Mucosa of descending colon (tissue), 3 donors: ENCODE measurements around the gene TMEM250. TPM values are rescaled to one million over a fixed set of nuclear protein-coding genes. Genes with fewer than 3 reads are reported as not detected.

ENCODE experiments used
- ATAC-seq: fragments of 200-7000 bp; cut with Tn5 transposase; one replicate; pipeline ENCODE4 v1.9.1; 2020; ENCODE audit warnings: mild to moderate bottlenecking, moderate library complexity
- DNase-seq, 3 donors: peaks; one replicate each; pipeline ENCODE4 v3.0.0-alpha.2; 2020
- H3K36me3 ChIP-seq: fragments of 200-600 bp; one replicate; pipeline ENCODE4 v1.8.0; 2021; ENCODE audit warnings: low read depth, mild to moderate bottlenecking
- H3K4me1 ChIP-seq: fragments of 200-600 bp; one replicate; pipeline ENCODE4 v1.8.0; 2021; ENCODE audit warnings: low read depth, mild to moderate bottlenecking
- H3K4me3 ChIP-seq: fragments of 200-600 bp; one replicate; pipeline ENCODE4 v1.8.0; 2021; ENCODE audit warnings: mild to moderate bottlenecking
- H3K9me3 ChIP-seq: fragments of 200-600 bp; one replicate; pipeline ENCODE4 v1.8.0; 2021; ENCODE audit warnings: mild to moderate bottlenecking
- intact Hi-C, 2 donors: fragments of 100-400 bp; cut with DNase I in 1 of 2; cut with micrococcal nuclease in 1 of 2; formaldehyde crosslinking; loops; one replicate each; pipeline versions ENCODE4 v1.11.0 to v1.11.1; 2022; cut with DNase I, micrococcal nuclease
- total RNA-seq, 3 donors: library from RNA; stranded (reverse); fragmentation: NEBNext Ultra II Directional in 2 of 3; extraction: Animal tissue kit (Norgen Biotek cat#: 25700) in 2 of 3; gene quantifications; one replicate each; pipeline versions ENCODE4 v1.2.1 to v1.2.4, GENCODE V29; 2021 to 2023
- TF ChIP-seq, protein P1 (sequence below): fragments of 200-600 bp; IDR thresholded peaks from one replicate; pipeline ENCODE4 v1.8.0; 2022; ENCODE audit warnings: antibody characterized with exemption, mild to moderate bottlenecking
- donor health status: DM: no; HTN: no; CAD: no; lungs with moderate emphysema.
- donor health status: DM: no; HTN: no; CAD: no.
- donor health status: DM: no; HTN: yes; CAD: no.

The TMEM250 gene
- total RNA-seq, 3 donors from 2014 or later = 47.4 to 54.1 (median 52.0) TPM

DNA sequence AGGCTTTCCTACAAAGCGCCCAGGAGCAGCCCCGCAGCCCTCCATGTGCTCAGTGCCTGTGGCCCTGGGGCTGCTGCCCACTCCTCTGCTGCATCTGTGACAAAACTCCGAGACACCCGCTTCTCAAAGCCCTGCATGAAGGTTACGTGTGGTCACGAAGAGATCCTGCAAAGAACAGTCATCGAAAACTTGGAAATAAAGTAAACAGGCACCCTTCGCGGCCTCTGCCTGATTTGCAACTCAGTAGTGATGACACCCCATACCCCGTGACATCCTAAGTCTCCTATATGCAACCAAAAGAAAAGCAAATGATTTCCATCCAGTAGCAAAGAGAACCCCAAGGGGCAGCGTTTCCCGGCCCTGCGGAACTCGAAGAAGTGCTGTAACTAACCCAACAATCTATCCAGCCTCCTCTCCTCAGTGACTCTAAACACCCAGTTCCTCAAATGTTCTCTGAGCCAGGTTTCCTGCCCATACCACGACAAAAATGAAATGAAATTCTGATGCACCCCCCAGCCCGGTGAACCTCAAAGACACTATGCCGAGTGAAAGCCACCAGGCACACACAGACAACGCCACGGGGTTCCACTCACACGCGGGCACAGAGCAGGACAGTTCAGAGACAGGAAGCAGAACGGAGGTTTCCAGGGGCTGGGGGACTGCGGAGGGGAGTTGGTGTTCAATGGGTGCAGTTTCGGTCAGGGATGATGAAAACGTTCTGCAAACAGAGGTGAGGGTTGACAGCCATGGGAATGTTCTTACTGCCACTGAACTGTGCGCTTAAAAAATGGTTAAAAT, 42.6 kb downstream of the TMEM250 start:
- Histone ChIP-seq H3K4me3 (no peak overlapping the region), H3K9me3 (no peaks in the 10 kb centered on the region), H3K4me1 (no peaks in the 10 kb centered on the region), H3K36me3 (no peaks in the 10 kb centered on the region)
- ATAC-seq (no peak), DNase-seq (peak in 1 of 3 donors; percentile 31)
- TF ChIP-seq, protein P1, sequence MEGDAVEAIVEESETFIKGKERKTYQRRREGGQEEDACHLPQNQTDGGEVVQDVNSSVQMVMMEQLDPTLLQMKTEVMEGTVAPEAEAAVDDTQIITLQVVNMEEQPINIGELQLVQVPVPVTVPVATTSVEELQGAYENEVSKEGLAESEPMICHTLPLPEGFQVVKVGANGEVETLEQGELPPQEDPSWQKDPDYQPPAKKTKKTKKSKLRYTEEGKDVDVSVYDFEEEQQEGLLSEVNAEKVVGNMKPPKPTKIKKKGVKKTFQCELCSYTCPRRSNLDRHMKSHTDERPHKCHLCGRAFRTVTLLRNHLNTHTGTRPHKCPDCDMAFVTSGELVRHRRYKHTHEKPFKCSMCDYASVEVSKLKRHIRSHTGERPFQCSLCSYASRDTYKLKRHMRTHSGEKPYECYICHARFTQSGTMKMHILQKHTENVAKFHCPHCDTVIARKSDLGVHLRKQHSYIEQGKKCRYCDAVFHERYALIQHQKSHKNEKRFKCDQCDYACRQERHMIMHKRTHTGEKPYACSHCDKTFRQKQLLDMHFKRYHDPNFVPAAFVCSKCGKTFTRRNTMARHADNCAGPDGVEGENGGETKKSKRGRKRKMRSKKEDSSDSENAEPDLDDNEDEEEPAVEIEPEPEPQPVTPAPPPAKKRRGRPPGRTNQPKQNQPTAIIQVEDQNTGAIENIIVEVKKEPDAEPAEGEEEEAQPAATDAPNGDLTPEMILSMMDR = no peak
- intact Hi-C loops = no loop called here

GRCh38 chr9:136075134-136075841, 43.4 kb downstream of the TMEM250 start:
- TF ChIP-seq, protein P1 = no peak
- ATAC-seq = no peak
- intact Hi-C loops = no loop called here
- Histone ChIP-seq H3K9me3 (no peaks in the 10 kb centered on the region), H3K36me3 (no peaks in the 10 kb centered on the region), H3K4me3 (no peak overlapping the region), H3K4me1 (no peaks in the 10 kb centered on the region)
- DNase-seq = peak in 1 of 3 donors; percentile 41

- intact Hi-C loops = no loop called here
- ATAC-seq = no peak
- H3K4me3 ChIP-seq = no peak overlapping the region
- TF ChIP-seq, protein P1 = no peak
- DNase-seq = no peak
- no peaks in the 10 kb centered on the region for H3K9me3 ChIP-seq
- H3K4me1 ChIP-seq = no peaks in the 10 kb centered on the region
- no peaks in the 10 kb centered on the region for H3K36me3 ChIP-seq
These were observed 44.0 kb downstream of the TMEM250 start for GRCh38 chr9:136074706-136075105.

Other genes with a start within 250 kb of the TMEM250 start
- gene CAMSAP1, start 211.3 kb downstream of the TMEM250 start, total RNA-seq = 10 to 100 TPM; 11.5 to 37.8 (median 14.3) TPM
- gene UBAC1, start 157.5 kb downstream of the TMEM250 start, total RNA-seq = 10 to 100 TPM; 55.5 to 70.4 (median 64.0) TPM
- gene NACC2, start 23.6 kb downstream of the TMEM250 start, total RNA-seq = 10 to 100 TPM; 15.9 to 81.3 (median 22.1) TPM
- not detected for gene LHX3, start 86.3 kb upstream of the TMEM250 start, total RNA-seq
- gene QSOX2, start 126.9 kb upstream of the TMEM250 start, total RNA-seq = 1 to 10 TPM; 6.1 to 8.1 (median 7.1) TPM
- under 1 TPM; 0.19 to 0.93 (median 0.48) TPM for gene CCDC187, start 185.2 kb upstream of the TMEM250 start, total RNA-seq
- 10 to 100 TPM in 1 of 3 donors, 1 to 10 TPM in 2; 2.4 to 15.0 (median 4.2) TPM for gene GPSM1, start 208.7 kb upstream of the TMEM250 start, total RNA-seq
- 10 to 100 TPM in 2 of 3 donors, 1 to 10 TPM in 1; 9.3 to 17.1 (median 10.8) TPM for gene DNLZ, start 244.9 kb upstream of the TMEM250 start, total RNA-seq